NB4 (cell line): ENCODE measurements around the gene CNOT9.

Source experiments
- CTCF ChIP-seq: IDR thresholded peaks from one replicate; pipeline ENCODE4 v1.5.1; 2012; ENCODE audit warnings: low read depth, low read length
- POLR2A ChIP-seq: IDR thresholded peaks from 2 replicates; pipeline ENCODE4 v1.6.1; 2011; ENCODE audit warnings: mild to moderate bottlenecking; ENCODE audit not compliant: insufficient read length; ENCODE audit errors: extremely low read depth

- no peak for TF ChIP-seq CTCF
- TF ChIP-seq POLR2A, result no peak
Measured at GRCh38 chr2:218547511-218547910, 21.1 kb upstream of the CNOT9 start.
